ENCODE results near the gene KLHL1. TPM values are rescaled to one million over a fixed set of nuclear protein-coding genes. Genes with fewer than 3 reads are reported as not detected.

Gene KLHL1
- total RNA-seq, 2 donors from 2014 or later = 0.11 TPM; not detected in 1

GRCh38 chr13:69959046-69959445 lies 149.2 kb downstream of the KLHL1 start:
- Histone ChIP-seq H3K27ac (no peak overlapping the region), H3K36me3 (no peaks in the 10 kb centered on the region), H3K4me3 (no peak overlapping the region), H3K9ac (ENCODE audit: low read depth in 2 of 2, low read length in 2 of 2) (no peak overlapping the region), H3K4me1 (no peaks in the 10 kb centered on the region), H3K9me3 (no peaks in the 10 kb centered on the region), H3K27me3 (no peaks in the 10 kb centered on the region)
- no peak for DNase-seq
- intact Hi-C loops (cut with DNase I) = no loop called here
- TF ChIP-seq, protein P1, sequence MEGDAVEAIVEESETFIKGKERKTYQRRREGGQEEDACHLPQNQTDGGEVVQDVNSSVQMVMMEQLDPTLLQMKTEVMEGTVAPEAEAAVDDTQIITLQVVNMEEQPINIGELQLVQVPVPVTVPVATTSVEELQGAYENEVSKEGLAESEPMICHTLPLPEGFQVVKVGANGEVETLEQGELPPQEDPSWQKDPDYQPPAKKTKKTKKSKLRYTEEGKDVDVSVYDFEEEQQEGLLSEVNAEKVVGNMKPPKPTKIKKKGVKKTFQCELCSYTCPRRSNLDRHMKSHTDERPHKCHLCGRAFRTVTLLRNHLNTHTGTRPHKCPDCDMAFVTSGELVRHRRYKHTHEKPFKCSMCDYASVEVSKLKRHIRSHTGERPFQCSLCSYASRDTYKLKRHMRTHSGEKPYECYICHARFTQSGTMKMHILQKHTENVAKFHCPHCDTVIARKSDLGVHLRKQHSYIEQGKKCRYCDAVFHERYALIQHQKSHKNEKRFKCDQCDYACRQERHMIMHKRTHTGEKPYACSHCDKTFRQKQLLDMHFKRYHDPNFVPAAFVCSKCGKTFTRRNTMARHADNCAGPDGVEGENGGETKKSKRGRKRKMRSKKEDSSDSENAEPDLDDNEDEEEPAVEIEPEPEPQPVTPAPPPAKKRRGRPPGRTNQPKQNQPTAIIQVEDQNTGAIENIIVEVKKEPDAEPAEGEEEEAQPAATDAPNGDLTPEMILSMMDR (IDR thresholded peaks at IDR 0.05) = no peak

DNA sequence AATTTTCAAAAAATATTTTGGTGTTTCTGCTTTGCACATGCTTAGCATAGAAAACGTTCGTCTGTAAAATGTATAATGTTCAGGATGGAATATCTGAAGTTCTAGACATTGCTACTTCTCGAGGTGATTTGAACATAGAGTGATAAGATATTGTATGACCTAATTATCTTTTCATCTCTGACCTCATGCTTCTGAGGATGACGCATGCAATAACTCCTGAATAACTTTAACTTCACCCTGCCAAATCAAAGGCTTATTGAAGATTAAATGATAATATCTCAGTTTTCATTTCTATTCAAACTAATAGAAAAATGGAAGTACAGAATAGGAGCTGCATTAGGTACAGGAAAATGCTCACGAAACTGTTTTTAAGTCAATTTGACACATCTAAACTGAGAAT lies 151.4 kb downstream of the KLHL1 start:
- no peak overlapping the region for H3K4me3 ChIP-seq
- no peaks in the 10 kb centered on the region for H3K27me3 ChIP-seq
- no peaks in the 10 kb centered on the region for H3K4me1 ChIP-seq
- TF ChIP-seq, protein P1 (IDR thresholded peaks at IDR 0.05) = no peak
- no peak for DNase-seq
- intact Hi-C loops (cut with DNase I) = no loop called here
- H3K27ac ChIP-seq = no peak overlapping the region
- no peak overlapping the region for H3K9ac ChIP-seq (ENCODE audit: low read depth in 2 of 2, low read length in 2 of 2)
- H3K9me3 ChIP-seq = no peaks in the 10 kb centered on the region
- no peaks in the 10 kb centered on the region for H3K36me3 ChIP-seq

DNA sequence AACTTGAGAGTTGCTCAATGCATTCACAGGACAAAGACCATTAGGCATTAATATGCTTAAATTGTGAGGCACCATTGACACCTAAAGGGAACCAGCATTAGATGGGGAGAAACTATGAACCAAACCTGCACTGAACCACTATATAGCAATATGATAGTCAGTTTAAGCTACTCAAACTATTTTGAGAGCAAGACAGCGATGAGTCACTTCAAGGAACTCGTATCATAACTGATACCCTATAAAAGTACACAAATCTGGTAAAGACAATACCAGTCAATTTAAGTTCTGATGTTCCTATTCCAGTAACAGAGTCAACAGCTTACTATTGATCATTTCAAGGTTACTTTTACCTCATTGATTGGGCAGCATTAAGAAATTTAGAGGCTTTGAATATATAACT lies 151.9 kb downstream of the KLHL1 start:
- Histone ChIP-seq H3K36me3 (no peaks in the 10 kb centered on the region), H3K27me3 (no peaks in the 10 kb centered on the region), H3K27ac (no peak overlapping the region), H3K9ac (ENCODE audit: low read depth in 2 of 2, low read length in 2 of 2) (no peak overlapping the region), H3K4me3 (no peak overlapping the region), H3K9me3 (no peaks in the 10 kb centered on the region), H3K4me1 (no peaks in the 10 kb centered on the region)
- TF ChIP-seq, protein P1 (IDR thresholded peaks at IDR 0.05) = no peak
- no peak for DNase-seq
- intact Hi-C loops (cut with DNase I) = no loop called here

GRCh38 chr13:69955271-69955670 lies 153.0 kb downstream of the KLHL1 start:
- no peaks in the 10 kb centered on the region for H3K27me3 ChIP-seq
- DNase-seq = no peak
- no peak overlapping the region for H3K9ac ChIP-seq (ENCODE audit: low read depth in 2 of 2, low read length in 2 of 2)
- no peaks in the 10 kb centered on the region for H3K9me3 ChIP-seq
- H3K27ac ChIP-seq = no peak overlapping the region
- H3K4me1 ChIP-seq = no peaks in the 10 kb centered on the region
- H3K36me3 ChIP-seq = no peaks in the 10 kb centered on the region
- no peak overlapping the region for H3K4me3 ChIP-seq
- intact Hi-C loops (cut with DNase I) = no loop called here
- TF ChIP-seq, protein P1 (IDR thresholded peaks at IDR 0.05) = no peak

GRCh38 chr13:69951412-69951811 lies 156.8 kb downstream of the KLHL1 start:
- intact Hi-C loops (cut with DNase I) = no loop called here
- Histone ChIP-seq H3K27me3 (no peaks in the 10 kb centered on the region), H3K36me3 (no peaks in the 10 kb centered on the region), H3K9me3 (no peaks in the 10 kb centered on the region), H3K27ac (no peak overlapping the region), H3K9ac (ENCODE audit: low read depth in 2 of 2, low read length in 2 of 2) (no peak overlapping the region), H3K4me3 (no peak overlapping the region), H3K4me1 (no peaks in the 10 kb centered on the region)
- TF ChIP-seq, protein P1 (IDR thresholded peaks at IDR 0.05) = no peak
- no peak for DNase-seq

DNA sequence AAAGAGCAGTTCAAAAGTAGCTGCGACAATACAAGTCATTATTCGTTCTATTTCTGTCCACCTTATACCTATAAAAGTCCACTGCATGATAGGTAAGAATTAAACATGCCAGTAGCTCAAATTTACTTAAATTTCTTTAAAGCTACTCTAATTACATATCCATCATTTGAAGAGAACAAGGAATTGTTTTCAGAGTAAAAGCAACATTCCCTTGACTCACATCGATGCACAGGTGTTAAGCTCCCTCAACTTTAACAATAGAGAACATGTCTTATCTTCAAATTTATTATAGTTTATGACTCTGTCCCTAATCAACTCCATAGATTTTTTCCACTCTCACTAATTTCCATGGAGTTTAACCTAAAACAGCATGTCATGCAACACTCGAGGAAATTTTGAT lies 158.1 kb downstream of the KLHL1 start:
- H3K4me3 ChIP-seq = no peak overlapping the region
- H3K9me3 ChIP-seq = no peaks in the 10 kb centered on the region
- no peak overlapping the region for H3K27ac ChIP-seq
- no peaks in the 10 kb centered on the region for H3K27me3 ChIP-seq
- no peak overlapping the region for H3K9ac ChIP-seq (ENCODE audit: low read depth in 2 of 2, low read length in 2 of 2)
- TF ChIP-seq, protein P1 (IDR thresholded peaks at IDR 0.05) = no peak
- DNase-seq = no peak
- H3K36me3 ChIP-seq = no peaks in the 10 kb centered on the region
- intact Hi-C loops (cut with DNase I) = no loop called here
- H3K4me1 ChIP-seq = no peaks in the 10 kb centered on the region

Data from colonic mucosa (tissue), 4 donors.